ENCODE results near the gene RNF208. TPM values are rescaled to one million over a fixed set of nuclear protein-coding genes. Genes with fewer than 3 reads are reported as not detected.

Gene RNF208
- total RNA-seq = 1 to 10 TPM; 2.3 to 4.5 (median 3.8) TPM

DNA sequence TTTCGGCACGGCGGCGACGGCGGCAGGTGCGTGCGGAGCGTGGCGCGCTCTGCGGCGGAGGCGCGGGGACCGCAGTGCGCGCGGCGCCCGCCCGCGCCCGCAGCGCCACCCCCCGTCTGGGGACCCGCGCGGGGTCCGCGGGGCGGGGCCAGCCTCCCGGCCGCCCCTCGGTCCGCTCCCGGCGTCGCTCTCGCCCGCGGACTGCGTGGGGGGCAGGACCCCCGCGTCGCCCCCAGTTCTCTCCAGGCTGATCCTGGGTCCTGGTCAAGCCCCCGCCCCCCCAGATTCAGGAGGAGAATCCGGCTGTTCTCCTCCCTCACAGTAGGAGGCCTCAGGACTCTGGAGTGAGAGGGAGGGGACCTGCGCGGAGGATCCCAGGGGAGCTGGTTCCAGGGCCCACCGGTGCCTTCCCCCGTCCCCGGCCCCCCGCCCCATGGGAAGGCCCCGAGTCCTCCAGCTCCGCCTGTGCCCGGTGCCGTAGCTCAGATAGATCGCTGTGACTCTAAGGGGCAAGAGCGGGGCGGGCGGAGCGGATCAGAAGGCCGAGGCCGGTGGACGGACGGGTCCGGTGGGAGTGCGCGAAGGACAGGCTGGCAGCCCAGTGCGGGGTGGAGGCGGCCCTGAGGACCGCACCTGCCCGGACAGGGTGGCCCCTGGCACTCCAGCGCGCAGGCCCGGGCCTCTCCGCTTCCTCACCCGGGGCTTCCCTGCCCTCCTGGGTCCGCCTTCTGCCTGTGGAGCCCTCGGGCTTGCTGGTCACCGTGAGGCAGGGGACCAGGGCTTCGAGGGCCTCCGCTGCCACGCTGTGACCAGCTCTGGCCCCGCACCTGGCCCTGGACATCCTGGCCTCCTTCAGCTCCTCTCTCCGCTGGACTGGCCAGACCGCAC is at the start of gene RNF208:
TSS of gene RNF208 (minus strand) at position 51 of the 888 bp plus-strand sequence. CDS start 1,028 bp downstream, outside the sequence.
- peak in 1 of 2 donors; percentile 2 for TF ChIP-seq POLR2A (IDR thresholded peaks at IDR 0.05)
- no peak for TF ChIP-seq CTCF (IDR thresholded peaks at IDR 0.05)
- H3K4me3 ChIP-seq (replicated peaks in 1 of 3) = peak within 1 kb of the TSS; percentile 2 to 78 (median 53)
- peaks cover 25 to 41% of the 10 kb centered on the region in 2 donors for H3K4me1 ChIP-seq
- intact Hi-C loops (cut with DNase I) = no loop called here
- H3K27ac ChIP-seq = peak within 1 kb of the TSS; percentile 4 to 87 (median 19)
- H3K9me3 ChIP-seq = no peaks in the 10 kb centered on the region
- 10 to 19% methylated on average over 2 to 6 of the region's 88 CpGs for WGBS, 2 donors
- DNase-seq = peak; percentile 40 to 44
- no peaks in the 10 kb centered on the region for H3K36me3 ChIP-seq
- H3K27me3 ChIP-seq = no peaks in the 10 kb centered on the region

DNA sequence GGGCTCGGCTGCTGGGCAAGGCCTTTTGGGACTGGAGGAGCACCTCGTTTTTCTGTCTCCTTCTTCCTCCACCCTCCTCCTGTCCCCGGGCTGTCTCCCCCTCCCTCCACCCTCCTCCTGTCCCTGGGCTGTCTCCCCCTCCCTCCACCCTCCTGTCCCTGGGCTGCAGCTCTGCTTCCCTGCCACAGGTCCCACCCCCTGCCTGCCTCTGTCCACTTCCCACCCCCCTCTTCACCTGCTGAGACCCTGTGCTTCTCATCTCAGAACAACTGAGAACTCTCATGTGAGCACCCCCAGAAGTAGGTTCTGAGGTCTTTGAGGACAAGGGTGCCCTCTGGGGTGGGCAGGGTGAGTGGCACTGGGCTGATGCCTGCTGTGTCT is 49.6 kb upstream of the RNF208 start:
- no peaks in the 10 kb centered on the region for H3K9me3 ChIP-seq
- no peak overlapping the region for H3K27ac ChIP-seq
- no peaks in the 10 kb centered on the region for H3K27me3 ChIP-seq
- TF ChIP-seq POLR2A (IDR thresholded peaks at IDR 0.05) = no peak
- TF ChIP-seq CTCF (IDR thresholded peaks at IDR 0.05) = no peak
- intact Hi-C loops (cut with DNase I) = no loop called here
- no peak for DNase-seq
- 45 to 48% methylated on average over 3 of the region's 3 CpGs for WGBS, 2 donors
- H3K4me1 ChIP-seq = peaks cover 14 to 26% of the 10 kb centered on the region in 2 donors
- peaks cover 17 to 23% of the 10 kb centered on the region in 2 donors for H3K36me3 ChIP-seq
- no peak overlapping the region for H3K4me3 ChIP-seq (replicated peaks in 1 of 3)

- peaks cover 21 to 26% of the 10 kb centered on the region in 2 donors for H3K36me3 ChIP-seq
- DNase-seq = no peak
- no peak overlapping the region for H3K27ac ChIP-seq
- H3K4me3 ChIP-seq (replicated peaks in 1 of 3) = no peak overlapping the region
- no peaks in the 10 kb centered on the region for H3K27me3 ChIP-seq
- TF ChIP-seq CTCF (IDR thresholded peaks at IDR 0.05) (no peak), POLR2A (IDR thresholded peaks at IDR 0.05) (no peak)
- 82 to 92% methylated on average over 22 to 24 of the region's 32 CpGs for WGBS, 2 donors
- H3K4me1 ChIP-seq = peaks cover 10 to 21% of the 10 kb centered on the region in 2 donors
- intact Hi-C loops (cut with DNase I) = no loop called here
- H3K9me3 ChIP-seq = no peaks in the 10 kb centered on the region
Observed at GRCh38 chr9:137270929-137271695, 49.1 kb upstream of the RNF208 start.

DNA sequence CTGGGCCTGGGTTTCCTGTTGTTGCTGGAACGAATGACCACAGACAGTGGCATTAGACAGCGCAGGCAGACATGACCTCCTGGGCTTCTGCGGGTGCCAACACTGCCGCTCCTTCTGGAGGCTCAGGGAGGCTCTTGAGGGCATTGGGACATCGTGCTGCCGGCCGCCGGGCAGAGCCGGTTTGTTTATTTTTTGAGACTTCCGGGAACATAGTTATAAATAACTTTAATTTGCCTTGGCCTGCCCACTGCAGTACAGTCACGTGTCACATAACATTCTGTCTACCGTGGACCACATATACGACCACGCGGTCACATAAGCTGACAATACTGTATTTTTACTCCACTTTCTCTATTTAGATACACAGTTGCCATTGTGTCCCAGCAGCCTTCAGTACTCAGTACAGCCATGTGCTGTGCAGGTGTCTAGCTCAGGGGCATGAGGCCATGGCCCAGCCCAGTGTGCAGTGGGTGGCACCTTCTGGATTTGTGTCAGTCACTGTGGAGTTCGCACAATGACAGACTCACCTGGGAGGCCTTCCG is 47.3 kb upstream of the RNF208 start:
- no peaks in the 10 kb centered on the region for H3K27me3 ChIP-seq
- intact Hi-C loops (cut with DNase I) = no loop called here
- peaks cover 27 to 39% of the 10 kb centered on the region in 2 donors for H3K36me3 ChIP-seq
- WGBS, 2 donors = 82 to 86% methylated on average over 17 of the region's 17 CpGs
- no peak for TF ChIP-seq POLR2A (IDR thresholded peaks at IDR 0.05)
- no peak for TF ChIP-seq CTCF (IDR thresholded peaks at IDR 0.05)
- DNase-seq = no peak
- peak overlapping the region; percentile 32 to 56 (median 46) for H3K27ac ChIP-seq
- no peak overlapping the region for H3K4me3 ChIP-seq (replicated peaks in 1 of 3)
- peaks cover 5 to 12% of the 10 kb centered on the region in 2 donors for H3K4me1 ChIP-seq
- H3K9me3 ChIP-seq = no peaks in the 10 kb centered on the region
